Parathyroid adenoma (tissue), 2 donors: Measurements from ENCODE around the gene EMP2.

Experiments
- H2AFZ ChIP-seq: fragments of 300-600 bp; sonication (generic); one replicate; pipeline ENCODE4 v1.7.0; 2017; ENCODE audit warnings: antibody characterized with exemption, mild to moderate bottlenecking
- H3K27ac ChIP-seq: fragments of 300-600 bp; sonication (generic); one replicate; pipeline ENCODE4 v1.7.0; 2017
- H3K27me3 ChIP-seq: fragments of 300-600 bp; sonication (generic); one replicate; pipeline ENCODE4 v1.7.0; 2017; ENCODE audit warnings: low read length; ENCODE audit not compliant: control insufficient read depth, insufficient read depth
- H3K36me3 ChIP-seq: fragments of 300-600 bp; sonication (generic); one replicate; pipeline ENCODE4 v1.7.0; 2017; ENCODE audit warnings: low read length; ENCODE audit not compliant: control insufficient read depth, insufficient read depth
- H3K4me1 ChIP-seq: fragments of 300-600 bp; sonication (generic); one replicate; pipeline ENCODE4 v1.7.0; 2017; ENCODE audit warnings: control low read depth
- H3K4me2 ChIP-seq: fragments of 300-600 bp; sonication (generic); one replicate; pipeline ENCODE4 v1.7.0; 2017; ENCODE audit warnings: low read length
- H3K4me3 ChIP-seq: fragments of 300-600 bp; sonication (generic); one replicate; pipeline ENCODE4 v1.7.0; 2017; ENCODE audit warnings: low read depth, low read length
- H3K79me2 ChIP-seq: fragments of 300-600 bp; sonication (generic); one replicate; pipeline ENCODE4 v1.7.0; 2017; ENCODE audit warnings: control low read depth
- H3K9ac ChIP-seq: fragments of 300-600 bp; sonication (generic); one replicate; pipeline ENCODE4 v1.7.0; 2017; ENCODE audit warnings: mild to moderate bottlenecking
- H3K9me3 ChIP-seq: fragments of 300-600 bp; sonication (generic); one replicate; pipeline ENCODE4 v1.7.0; 2017; ENCODE audit warnings: low read length; ENCODE audit not compliant: control insufficient read depth
- TF ChIP-seq, protein P1 (sequence below): fragments of 300-600 bp; sonication (generic); IDR thresholded peaks from one replicate; pipeline ENCODE4 v1.7.0; 2017; ENCODE audit warnings: antibody characterized with exemption, mild to moderate bottlenecking
- donor health status: primary hyperparathyroidism.

EMP2 gene

GRCh38 chr16:10557750-10558149 is 22.6 kb downstream of the EMP2 start:
- peak overlapping the region; percentile 65 for H3K27ac ChIP-seq
- no peak overlapping the region for H3K4me2 ChIP-seq
- H3K79me2 ChIP-seq, result peaks cover 38% of the 10 kb centered on the region
- no peak overlapping the region for H3K9ac ChIP-seq
- no peaks in the 10 kb centered on the region for H3K9me3 ChIP-seq
- no peaks in the 10 kb centered on the region for H3K36me3 ChIP-seq
- TF ChIP-seq, protein P1, sequence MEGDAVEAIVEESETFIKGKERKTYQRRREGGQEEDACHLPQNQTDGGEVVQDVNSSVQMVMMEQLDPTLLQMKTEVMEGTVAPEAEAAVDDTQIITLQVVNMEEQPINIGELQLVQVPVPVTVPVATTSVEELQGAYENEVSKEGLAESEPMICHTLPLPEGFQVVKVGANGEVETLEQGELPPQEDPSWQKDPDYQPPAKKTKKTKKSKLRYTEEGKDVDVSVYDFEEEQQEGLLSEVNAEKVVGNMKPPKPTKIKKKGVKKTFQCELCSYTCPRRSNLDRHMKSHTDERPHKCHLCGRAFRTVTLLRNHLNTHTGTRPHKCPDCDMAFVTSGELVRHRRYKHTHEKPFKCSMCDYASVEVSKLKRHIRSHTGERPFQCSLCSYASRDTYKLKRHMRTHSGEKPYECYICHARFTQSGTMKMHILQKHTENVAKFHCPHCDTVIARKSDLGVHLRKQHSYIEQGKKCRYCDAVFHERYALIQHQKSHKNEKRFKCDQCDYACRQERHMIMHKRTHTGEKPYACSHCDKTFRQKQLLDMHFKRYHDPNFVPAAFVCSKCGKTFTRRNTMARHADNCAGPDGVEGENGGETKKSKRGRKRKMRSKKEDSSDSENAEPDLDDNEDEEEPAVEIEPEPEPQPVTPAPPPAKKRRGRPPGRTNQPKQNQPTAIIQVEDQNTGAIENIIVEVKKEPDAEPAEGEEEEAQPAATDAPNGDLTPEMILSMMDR, result no peak
- H3K27me3 ChIP-seq, result no peaks in the 10 kb centered on the region
- H3K4me1 ChIP-seq, result peaks cover 5% of the 10 kb centered on the region
- no peak overlapping the region for H3K4me3 ChIP-seq
- H2AFZ ChIP-seq, result no peak overlapping the region

DNA sequence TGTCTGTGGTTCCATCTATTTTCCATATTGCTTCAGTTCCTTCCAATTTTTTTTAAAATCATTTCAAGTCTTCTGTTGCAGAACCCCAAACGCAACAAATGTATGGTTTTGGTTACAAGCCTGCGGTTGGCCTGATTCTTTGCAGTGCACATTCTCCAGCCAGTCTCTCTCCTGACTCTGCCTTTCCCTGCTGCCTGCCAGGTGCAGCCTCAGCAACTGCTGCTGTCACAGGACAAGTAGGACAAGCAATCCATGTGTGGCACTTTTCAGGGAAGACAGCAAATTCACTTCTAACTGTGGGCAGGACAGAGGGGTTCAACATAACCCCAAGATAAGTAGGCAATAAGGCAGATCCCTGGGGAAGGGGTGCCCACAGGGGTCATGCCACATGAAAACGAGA is 24.2 kb downstream of the EMP2 start:
- Histone ChIP-seq H3K36me3 (no peaks in the 10 kb centered on the region), H2AFZ (no peak overlapping the region), H3K9ac (no peak overlapping the region), H3K27me3 (no peaks in the 10 kb centered on the region), H3K27ac (no peak overlapping the region), H3K4me1 (peaks cover 5% of the 10 kb centered on the region), H3K9me3 (no peaks in the 10 kb centered on the region), H3K4me3 (no peak overlapping the region), H3K4me2 (no peak overlapping the region), H3K79me2 (peaks cover 36% of the 10 kb centered on the region)
- TF ChIP-seq, protein P1, result no peak

GRCh38 chr16:10554569-10554968 is 25.8 kb downstream of the EMP2 start:
- Histone ChIP-seq H3K4me3 (no peak overlapping the region), H3K27ac (no peak overlapping the region), H3K36me3 (no peaks in the 10 kb centered on the region), H3K4me2 (no peak overlapping the region), H3K79me2 (peaks cover 21% of the 10 kb centered on the region), H3K9me3 (no peaks in the 10 kb centered on the region), H3K9ac (no peak overlapping the region), H3K4me1 (peaks cover 4% of the 10 kb centered on the region), H3K27me3 (no peaks in the 10 kb centered on the region), H2AFZ (no peak overlapping the region)
- TF ChIP-seq, protein P1, result no peak

DNA sequence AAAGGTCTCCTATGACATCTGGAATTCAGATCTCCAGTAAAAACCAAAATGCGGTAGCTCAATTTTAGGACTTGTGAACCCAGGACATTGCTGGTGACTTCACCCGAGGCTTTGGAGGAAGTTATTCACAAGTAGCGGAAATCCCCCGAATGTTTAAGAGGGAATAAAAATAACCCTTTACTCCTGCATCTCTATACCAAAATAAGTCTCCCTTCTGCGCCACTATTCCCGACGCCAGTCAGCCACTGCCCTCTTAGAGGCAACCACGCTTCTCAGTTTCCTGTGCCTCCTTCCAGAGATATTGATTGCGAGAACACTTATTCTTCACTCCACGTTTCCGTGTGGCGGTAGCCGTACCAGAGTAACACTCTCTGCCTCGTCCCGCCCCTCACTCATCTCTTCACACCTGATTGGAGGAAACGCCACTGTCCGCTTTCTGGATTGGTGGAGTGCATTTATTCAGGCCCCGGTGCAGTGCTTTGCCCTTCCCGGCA is 27.4 kb downstream of the EMP2 start:
- no peak overlapping the region for H3K4me3 ChIP-seq
- no peaks in the 10 kb centered on the region for H3K4me1 ChIP-seq
- H3K9ac ChIP-seq, result no peak overlapping the region
- H3K79me2 ChIP-seq, result peaks cover 17% of the 10 kb centered on the region
- H3K4me2 ChIP-seq, result no peak overlapping the region
- peak overlapping the region; percentile 17 for H3K27ac ChIP-seq
- H3K27me3 ChIP-seq, result no peaks in the 10 kb centered on the region
- no peaks in the 10 kb centered on the region for H3K36me3 ChIP-seq
- no peaks in the 10 kb centered on the region for H3K9me3 ChIP-seq
- TF ChIP-seq, protein P1, result no peak
- no peak overlapping the region for H2AFZ ChIP-seq

DNA sequence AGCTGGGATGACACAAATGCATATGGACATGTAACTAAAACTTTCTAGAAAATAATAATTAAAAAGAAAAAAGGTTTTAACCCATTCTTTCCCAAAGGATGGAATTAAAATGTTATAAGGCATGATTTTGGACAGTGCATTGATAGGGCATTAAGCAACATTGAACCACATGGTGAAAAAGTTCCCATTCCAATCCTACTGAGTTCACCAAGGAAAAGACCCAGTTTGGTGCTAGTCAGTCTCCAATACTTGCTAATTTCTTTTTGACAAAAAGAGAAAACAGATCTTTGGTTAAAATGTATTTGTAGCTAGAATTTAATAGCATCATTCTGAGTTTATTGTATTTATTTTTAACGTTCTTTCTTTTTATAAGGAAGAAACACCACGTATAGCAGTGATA is 28.1 kb downstream of the EMP2 start:
- Histone ChIP-seq H3K4me2 (no peak overlapping the region), H3K27ac (peak overlapping the region; percentile 17), H3K36me3 (no peaks in the 10 kb centered on the region), H3K79me2 (peaks cover 16% of the 10 kb centered on the region), H3K9ac (no peak overlapping the region), H3K4me3 (no peak overlapping the region), H3K4me1 (no peaks in the 10 kb centered on the region), H2AFZ (no peak overlapping the region), H3K9me3 (no peaks in the 10 kb centered on the region), H3K27me3 (no peaks in the 10 kb centered on the region)
- TF ChIP-seq, protein P1, result no peak
